Measurements from ENCODE around the gene PSMD2.

DNA sequence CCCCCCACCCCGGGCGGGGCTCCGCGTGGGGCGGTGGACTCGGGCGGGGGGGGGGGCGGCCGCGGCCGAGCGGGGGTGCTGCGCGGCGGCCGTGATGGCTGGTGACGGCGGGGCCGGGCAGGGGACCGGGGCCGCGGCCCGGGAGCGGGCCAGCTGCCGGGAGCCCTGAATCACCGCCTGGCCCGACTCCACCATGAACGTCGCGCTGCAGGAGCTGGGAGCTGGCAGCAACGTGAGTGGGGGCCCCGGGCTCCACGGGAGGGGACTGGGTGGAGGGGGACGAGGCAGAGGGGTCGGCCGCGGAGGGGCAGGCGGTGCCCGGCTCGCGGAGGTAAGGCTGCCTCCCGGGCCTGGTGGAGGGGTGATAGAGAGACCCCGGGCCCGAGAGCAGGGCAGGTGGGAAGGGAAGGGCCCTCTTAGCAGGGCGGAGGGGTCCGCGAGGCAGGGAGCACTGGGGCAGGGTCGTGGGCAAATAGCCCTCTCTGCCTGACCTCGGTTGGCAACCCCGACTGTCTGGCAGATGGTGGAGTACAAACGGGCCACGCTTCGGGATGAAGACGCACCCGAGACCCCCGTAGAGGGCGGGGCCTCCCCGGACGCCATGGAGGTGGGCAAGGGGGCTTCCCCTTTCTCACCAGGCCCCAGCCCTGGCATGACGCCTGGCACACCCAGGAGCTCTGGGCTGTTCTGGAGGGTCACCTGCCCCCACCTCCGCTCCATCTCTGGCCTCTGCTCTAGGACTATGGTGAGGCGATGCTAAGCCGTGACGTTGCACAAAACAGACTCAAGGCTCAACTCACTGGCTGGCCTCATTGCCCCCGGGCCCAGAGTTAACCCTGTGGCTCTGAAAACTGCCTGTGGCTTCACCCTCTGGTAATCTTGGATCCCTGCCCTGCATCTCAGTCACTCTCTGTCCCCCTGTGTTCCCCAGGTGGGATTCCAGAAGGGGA is 22.8 kb upstream of the PSMD2 start, which contains the start of gene ECE2:
- TF ChIP-seq CTCF (IDR thresholded peaks at IDR 0.05), result no peak
- TF ChIP-seq EP300 (IDR thresholded peaks at IDR 0.05; ENCODE audit: low read depth), result no peak
- no peak for TF ChIP-seq POLR2A (IDR thresholded peaks at IDR 0.05)
- TF ChIP-seq POLR2AphosphoS5 (IDR thresholded peaks at IDR 0.05), result no peak

Data from transverse colon (tissue), 4 donors.